Right hindlimb (tissue), 1 donor: ENCODE data around the gene TMEM212.
"Not testable (repeated sequence)": the region's sequence is repeated elsewhere in the genome, so short reads cannot be mapped to it uniquely, and the experiment has no call there.

Experiments
- DNase-seq: peaks from one replicate; pipeline ENCODE4 v3.0.0-alpha.2; 2018

The TMEM212 gene

DNA sequence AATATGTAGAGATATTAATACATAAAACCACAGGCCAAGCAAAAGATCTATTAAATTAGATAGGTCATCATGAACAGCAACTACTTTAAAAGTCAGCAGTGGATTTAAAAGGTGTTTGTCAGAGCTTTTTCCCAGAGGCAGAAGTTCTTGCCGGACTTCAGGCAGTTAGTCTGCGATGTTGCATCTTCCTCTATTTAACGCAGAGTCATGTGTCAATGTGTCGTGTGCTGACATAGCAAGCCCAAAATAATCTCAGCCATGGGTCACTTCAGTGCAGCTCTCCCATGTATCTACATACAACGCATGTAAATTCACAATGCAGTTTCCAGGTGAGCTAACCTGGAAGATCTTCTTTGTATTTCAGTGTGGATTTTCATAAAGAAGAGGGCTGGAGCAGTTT is 8.0 kb upstream of the TMEM212 start:
- DNase-seq = no peak

DNA sequence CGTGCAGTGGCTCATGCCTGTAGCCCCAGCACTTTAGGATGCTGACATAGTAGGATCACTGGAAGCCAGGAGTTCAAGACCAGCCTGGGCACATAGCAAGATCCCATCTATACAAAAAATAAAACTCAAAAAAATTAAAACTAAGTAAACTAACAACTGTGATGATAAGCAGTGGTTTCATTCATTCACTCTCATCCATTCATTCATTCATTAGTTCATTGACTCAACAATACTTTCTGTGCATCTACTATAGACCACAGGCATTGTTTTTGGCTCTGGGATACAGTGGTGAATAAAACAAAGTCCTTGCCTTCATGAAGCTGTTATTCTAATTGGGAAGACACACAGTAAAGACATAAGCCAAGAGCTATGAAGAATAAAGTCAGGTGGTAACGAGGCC is 7.5 kb upstream of the TMEM212 start:
- DNase-seq = no peak

DNA sequence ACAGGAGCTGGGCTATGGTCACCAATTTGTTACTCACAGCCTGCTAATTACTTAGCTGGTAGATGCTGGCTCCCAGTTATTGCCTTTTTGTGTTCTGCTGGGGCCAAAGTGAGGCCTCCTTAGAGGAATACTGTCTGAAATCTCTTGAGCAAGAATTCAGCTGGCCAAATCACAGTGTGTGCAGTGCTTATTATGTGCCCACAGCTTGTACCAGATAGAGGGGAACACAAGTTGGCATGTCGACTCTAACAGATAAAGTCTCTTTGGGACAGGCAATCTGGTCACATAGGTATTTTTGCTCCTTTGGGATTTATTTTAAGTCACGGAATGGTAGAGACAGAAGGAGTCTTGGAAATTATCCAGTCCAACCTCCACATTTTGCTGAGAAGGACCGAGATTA is 6.3 kb upstream of the TMEM212 start:
- no peak for DNase-seq

DNA sequence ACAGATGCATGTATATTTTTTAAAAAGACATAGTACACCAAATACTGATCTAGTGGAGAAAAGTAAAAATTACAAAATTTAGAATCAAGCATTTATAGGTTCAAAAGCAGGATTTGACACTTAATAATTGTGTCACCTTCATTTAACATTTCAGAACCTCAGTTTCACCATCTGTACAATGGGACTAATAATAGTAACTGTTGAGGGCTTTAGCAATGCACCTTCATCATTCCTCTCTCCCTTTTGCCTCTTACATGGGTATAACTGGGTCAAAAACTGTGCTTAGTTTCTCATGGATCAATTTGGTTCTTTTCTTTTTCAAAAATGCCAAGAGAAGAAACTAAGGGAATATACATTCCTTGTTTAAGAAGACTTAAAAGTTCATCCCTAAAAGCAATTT is 5.5 kb upstream of the TMEM212 start:
- no peak for DNase-seq

DNA sequence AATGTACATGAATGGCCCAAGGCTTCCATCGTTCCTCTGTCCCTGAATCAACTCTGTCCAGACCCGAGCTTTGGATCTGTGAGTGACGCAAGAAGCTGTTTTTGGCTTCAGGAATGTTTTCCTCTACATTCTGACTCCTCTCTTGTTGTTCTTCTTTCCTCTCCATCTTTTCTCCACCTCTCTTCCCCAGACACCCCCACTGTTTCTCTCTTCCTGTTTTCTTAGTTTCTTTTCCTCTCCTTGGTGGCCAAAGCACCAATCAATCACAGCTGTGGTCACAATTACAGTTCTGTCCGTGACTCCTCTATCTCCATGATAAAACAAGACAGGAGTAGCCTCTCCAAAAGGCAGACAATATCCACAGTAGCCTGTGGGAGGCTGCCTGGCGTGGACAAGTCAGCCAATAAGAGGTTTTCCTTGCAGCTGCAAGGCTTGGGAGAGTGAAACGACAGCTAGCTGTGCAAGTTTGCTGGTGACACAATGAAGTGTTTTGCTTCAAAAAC is 4.9 kb upstream of the TMEM212 start:
- peak; percentile 73 for DNase-seq

DNA sequence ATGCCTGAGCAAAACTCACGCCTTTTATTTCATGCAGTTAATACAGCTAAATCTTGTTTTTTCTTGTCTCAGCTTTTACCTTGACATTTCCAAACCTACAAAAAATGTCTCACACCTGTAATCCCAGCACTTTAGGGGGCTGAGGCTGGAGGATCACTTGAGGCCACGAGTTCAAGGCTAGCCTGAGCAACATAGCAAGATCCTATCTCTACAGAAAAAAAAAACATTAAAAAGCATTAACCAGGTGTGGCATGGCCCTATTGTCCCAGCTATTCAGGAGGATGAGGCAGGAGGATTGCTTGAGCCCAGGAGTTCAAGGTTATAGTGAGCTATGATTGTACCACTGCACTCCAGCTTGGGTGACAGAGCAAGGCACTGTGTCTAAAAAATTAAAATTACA is 3.9 kb upstream of the TMEM212 start:
- DNase-seq = no peak

DNA sequence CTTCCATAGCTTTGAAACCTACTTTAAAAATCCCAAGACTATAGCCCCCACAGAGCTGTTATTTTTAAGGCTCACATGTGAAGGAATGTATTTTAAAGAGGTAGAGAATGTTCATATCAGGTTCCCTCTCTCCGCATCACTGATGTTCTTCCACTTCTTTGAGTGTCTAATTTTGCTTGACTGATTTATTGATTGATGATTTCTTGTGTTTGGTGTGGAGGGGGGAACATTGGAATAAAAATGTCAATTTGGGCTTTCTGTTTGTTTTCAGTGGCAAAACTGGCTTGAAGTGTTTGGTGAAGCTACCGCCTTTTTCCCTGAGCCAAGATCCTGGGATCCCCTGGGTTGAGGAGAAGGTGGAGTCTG is 2.7 kb upstream of the TMEM212 start:
- no peak for DNase-seq

DNA sequence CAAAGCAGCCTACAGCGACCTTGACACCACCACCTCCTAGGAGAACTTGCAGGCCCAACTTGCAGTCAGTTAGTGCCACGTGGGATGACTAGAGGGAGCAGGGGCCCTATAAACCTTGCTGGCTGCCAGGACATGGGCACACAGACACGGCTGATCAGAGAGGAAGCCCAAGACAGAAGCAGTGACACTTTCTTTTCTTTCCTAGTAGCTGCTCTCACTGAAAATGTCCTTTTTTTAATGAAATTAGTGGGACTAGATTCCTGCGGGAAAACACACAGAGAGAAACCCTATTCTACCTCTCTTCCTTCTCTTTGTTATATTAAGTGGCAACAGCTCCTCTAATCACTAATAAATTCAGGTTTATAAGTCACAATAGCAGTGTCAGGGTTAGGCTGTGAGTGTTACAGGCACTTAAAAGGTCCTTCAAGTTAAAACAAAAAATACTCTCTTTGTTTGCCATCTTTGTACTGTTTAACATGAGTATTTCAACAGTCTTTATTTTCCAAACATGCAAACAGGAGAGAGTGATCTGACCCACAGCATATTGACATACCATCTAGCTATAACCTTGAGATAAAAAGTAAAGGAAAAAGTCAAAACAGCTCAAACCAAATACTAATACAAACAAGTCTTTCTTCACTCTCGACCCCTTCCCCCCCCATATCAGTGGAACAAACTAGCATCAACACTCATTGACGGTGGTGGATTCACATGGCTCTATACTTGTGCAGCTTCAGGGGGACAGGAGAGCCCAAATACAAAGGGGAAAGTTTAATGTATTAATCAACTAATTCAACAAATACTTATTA is 2.1 kb upstream of the TMEM212 start:
- no peak for DNase-seq

DNA sequence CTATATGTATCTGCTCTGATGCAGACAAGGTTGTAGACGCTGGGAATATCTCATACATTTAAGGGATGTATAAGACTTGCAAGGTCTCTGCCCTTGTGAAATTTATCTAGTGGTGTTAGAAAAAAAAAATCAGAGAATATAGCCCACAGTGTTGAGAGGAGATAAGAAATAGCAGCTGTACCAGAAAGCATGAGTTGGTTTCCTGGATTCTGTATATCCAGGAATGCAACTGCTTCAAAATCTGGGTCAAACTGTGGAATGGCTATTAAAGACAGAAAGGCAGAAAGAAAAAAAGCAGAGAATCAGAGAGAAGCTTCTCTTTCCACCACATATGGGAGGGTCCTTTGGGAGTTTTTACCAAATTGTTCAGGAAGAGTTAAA is 1.5 kb upstream of the TMEM212 start:
- DNase-seq = no peak

DNA sequence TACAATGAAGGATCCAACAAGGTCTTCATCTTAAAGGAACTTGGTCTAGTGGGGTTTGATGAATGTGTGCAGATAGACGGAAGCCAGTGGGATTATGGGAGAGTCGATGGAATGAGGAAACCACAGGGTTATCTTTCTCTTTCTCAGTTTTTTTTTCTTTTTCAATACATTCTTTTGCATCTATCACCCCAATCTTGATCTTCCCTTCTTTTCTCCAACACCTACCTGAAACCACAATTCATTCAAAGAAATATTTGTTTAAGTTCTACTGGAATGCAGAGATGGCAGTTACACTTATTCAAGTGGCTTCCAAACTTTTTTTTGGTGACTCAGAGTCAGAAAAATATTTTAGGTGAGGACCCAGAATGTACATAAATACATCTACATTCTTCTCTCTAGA is 1.7 kb downstream of the TMEM212 start:
- no peak for DNase-seq

DNA sequence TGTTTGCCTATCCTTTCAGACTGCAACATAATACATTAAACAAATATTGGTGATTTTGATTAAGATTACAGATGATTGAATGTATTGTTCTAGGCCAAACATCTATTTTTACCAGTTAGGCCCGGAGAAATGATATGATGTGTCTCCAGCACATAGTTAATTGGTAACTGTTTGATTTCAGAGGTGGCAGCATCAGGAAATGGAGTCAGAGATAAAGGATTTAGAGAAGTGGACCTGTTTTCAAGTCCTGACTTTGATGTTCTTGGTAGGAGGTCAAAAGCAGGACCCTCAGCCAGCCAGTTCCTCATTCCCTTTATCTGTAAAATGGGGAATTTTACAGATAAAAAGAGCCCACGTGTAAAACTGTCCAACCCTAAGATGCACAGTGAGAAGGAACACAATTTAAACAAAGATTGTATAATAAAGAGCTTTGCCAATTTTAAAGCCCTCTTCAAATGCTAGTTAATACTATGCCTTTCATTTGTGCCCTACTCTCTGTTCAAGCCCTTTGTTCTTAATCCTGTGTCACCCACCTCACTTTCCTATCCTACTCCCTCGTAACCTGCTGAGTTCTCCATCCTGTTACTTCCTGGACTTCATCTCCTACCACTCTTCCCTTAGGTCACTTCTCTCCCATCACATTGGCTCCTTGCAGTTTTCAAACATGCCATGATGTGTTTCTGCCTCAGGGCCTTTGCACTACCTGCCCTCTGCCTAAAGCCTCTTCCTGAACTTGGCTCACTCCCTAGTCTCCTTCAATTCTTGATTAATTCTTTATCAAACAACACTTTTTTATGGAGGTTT is 2.5 kb downstream of the TMEM212 start:
- DNase-seq = no peak

DNA sequence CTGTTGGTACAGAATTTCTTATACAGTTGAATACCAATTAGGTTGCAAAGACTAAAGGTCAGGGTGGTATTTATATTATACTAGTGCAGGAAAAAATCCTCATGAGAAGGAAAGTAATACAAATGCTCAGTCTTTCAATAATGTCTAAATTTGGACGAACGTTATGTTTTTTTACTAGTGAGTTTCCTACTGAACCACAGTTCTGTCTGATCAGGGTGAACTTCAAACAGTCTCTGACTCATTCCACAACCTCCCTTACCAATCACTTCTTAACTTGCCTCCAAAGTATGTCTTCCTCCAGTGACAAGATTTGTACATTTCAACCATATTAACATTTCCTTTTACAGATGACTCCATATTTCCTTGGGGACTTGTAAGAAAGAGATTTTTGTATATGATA is 3.4 kb downstream of the TMEM212 start:
- DNase-seq = no peak

DNA sequence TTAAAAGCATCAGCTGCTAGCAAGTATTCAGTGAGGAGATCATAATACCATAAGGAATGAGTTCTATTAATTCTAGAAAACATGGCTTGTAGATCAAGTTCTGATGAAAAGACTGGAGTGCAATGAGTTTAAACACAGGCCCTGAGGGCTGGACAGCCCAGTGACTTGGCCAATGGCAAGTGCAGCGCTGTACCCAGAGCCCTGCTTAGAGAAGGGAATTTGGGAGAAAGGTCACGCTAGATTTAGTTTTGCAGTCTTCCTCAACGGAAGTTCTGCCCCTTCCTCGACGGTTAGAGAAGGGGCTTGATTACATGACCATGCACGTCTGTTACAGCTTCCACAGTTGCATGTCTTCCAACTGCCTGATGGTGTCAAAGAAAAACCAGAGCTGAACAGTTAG is 4.0 kb downstream of the TMEM212 start:
- DNase-seq = no peak

DNA sequence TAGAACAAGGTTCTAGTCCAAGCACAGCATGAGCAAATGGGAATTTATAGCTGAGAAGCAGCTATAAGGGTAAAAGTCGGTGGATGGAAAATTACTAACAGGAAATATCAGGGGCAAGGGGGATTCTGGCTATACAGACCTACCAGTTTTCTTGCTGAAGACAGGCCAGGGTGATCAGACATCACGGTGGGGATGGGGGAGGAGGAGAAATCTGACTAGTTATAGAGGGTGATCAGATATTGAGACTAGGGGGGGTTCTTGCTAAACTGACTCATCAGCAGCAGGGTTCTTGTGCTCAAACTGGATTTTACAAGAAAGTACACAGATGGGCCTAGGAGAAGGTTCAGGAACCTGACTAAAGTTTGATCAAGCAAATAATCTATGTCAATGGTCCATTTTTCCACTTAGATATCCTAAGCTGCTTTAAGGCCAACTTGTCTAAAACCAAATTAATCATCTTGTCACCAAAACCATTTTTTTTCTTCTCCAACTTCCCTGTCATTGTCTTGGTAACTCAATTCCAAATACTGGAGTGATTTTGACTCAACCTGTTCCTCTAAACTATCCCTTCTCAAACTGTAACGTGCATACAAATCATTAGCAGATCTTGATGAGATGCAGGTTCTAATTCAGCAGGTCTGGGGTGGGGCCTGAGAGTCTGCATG is 4.6 kb downstream of the TMEM212 start:
- DNase-seq = no peak

DNA sequence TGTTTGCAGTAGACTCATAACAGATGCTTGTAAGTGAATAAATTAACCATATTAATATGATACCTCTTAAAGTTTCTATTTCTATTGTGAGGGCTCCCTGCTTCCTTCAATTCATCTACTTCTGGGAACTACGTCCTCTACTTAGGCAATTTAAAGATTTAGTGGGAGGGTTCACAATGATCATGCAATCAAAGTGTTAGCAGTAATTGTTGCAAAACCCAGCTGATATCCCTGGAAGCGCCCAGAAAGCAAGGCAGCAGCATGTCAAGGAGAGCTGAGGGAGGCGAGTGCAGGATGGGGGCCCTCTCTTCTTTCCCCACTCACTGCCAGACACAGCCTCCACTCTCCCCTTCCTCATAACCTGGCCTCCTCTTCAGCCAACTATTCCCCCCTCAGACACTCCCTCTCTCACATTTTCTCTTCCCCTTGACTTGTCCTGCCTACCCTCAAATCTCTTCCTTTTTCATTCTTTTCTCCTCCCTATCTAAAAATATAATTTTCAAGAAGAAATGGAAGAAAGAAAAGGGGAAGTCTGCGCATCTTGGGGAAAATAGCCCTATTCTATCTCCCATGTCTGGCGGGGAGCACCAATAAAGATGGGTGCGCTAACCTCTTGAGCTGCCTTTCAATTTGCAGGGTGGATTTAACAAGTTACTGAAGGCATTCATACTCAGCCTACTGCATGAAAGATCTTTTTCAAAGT is 6.6 kb downstream of the TMEM212 start:
- no peak for DNase-seq

DNA sequence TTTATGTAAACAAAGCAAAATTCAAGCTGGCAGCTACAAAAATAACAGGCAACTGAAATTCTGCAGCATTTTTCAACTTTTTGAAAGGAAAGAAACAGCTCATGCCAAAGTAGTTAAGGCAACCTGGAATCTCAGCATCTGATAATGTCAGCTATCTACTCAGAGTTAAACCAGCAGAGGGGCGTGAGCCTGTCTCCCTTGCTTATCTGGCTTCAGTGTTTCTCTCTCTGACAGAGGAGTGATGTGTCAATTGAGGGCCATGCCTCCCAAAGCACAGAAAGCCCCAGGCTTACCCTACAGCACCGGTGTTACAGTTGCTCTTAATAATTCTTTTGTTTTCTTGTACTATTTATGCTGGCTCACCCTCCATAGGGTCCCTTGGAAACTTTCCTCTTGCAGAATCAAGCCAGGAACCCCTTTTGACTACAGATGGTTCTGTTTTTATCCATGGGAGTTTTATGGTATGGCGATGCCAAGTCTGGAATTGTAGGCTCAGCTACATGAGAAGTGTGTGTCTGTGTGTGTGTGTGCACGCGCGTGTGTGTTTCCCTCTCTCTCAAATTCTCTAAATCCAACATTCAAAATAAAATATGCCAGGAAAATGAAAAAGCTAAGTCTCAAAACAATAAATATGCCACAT is 7.3 kb downstream of the TMEM212 start:
- DNase-seq = peak; percentile 26

DNA sequence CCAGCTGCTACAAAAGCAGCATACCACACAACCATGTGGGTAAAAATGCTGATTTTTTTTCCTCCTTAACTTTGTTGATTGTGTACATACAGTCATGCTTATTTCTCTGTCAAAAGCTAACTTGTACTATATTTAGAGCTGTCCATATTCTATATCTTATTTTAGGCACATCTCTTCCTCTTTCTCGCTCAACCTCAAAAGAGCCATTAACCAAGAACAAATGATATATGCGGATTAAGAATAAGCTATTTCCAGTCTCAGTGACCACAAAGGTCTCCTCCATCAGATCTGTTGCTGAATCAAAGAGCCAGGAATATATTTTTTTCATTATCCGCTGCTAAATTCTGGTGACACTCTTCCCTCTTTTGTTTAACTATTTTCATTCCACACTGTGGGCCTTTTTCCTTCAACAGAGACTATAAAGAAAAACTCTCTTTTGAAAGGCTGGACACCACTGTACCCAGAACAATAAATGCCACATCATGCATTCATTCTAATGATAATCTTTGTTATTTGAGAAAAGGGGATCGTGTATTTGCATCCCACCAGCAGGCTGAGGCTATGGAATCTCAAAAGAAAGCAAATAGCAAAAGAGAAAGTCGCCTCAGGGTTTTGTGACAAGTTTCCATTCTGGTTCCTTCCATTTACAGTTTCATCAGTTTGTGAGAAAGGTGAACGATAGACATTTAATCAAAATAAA is 8.0 kb downstream of the TMEM212 start:
- DNase-seq = no peak

DNA sequence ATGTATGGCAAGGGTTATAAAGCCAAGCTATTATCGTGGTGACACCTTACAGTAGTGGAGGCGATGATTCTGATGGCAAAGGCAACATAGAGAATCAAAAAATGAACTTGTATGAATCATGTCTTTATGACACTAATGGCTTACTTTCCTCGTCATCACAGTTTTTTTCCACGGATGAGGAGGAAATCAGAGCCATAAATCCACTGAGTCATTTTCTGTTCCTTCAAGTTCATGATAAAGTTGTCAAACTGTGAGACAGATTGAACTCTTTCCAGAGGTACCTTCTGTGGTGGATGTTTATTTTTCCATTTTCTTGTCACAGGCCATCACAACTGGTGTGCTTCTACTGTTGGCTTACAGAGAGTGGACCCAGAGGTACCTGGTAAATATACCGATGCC is 8.5 kb downstream of the TMEM212 start:
- DNase-seq = no peak

DNA sequence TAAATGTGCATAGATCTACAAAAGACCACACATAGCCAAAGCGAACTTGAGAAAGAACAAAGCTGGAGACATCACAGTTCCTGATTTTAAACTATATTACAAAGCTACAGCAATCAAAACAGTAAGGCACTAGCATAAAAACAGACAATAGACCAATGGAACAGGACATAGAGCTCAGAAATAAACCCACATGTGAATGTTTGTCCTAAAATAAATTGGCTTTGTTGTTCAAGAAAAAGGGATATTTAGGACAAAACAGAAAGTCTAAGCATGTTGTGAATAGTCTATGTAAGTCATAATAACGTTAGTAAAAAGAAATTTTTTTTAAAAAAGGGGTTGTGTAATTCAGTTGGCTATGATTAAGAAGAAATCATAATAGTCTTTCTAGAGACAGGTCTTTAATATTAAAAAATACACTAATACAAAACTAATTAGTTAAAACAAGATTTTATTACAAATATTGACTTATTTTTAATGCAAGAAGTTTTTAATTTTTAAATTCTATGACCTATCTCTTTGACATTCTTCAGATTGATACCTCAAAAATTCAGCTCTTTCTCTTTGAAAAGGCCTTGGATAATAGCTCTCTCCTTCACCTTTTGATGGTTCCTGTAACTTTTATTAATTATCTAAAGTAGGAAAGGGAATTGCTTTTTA is 11.6 kb downstream of the TMEM212 start:
- no peak for DNase-seq

DNA sequence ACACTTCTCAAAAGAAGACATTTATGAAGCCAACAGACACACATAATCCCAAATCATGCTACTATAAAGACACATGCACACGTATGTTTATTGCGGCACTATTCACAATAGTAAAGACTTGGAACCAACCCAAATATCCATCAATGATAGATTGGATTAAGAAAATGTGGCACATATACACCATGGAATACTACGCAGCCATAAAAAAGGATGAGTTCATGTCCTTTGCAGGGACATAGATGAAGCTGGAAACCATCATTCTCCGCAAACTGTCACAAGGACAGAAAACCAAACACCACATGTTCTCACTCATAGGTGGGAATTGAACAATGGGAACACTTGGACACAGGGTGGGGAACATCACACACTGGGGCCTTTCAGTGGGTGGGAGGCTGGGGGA is 15.6 kb downstream of the TMEM212 start:
- DNase-seq = not testable (repeated sequence)

DNA sequence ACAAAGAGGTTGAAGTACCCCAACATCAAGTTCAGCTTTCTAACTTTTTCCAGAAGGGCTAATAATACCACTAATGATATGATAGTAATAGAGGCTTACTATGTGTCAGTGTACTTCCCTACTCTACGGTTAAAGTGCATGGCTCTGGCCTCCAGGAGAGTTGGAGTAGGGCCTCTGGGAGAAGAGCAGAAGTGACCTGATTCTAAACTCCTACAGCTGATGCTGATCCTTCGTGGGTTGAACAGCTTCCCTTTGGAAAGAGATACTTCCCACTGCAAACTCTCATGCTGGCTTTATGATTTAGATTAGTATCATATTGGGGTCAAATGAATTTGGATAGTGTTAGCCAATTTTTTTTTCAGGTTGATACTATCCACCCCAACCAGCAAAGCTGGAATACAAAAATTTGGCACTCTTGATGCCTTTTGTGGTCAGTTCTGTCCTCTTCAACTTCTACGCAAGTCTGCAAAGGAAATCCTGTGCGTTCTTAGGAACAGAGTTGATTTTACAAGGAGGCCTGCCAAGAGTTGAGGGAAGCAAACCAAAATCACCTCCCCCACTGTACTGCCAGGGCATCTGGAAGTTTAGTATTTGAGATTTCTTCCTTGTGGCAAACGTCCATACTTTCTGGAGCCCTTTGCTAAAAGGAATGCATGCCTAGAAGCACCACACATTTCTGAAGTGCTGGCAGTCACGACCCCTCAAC is 17.8 kb downstream of the TMEM212 start:
- DNase-seq = peak; percentile 73
